Hematopoietic multipotent progenitor cell (in vitro differentiated cells): ENCODE data around the gene PRKCB. TPM values are rescaled to one million over a fixed set of nuclear protein-coding genes. Genes with fewer than 3 reads are reported as not detected.

ENCODE experiments used
- DNase-seq, 3 donors: peaks; one replicate each; pipeline ENCODE4 v3.0.0-alpha.2; 2011 to 2015; ENCODE audit warnings: low read depth in 2 of 3, low spot score in 2 of 3
- total RNA-seq: library from RNA; depleted of rRNA; stranded (reverse); fragments of >200 nt; gene quantifications from one replicate; pipeline ENCODE4 v1.2.3, GENCODE V29; 2012

PRKCB gene
- 71.6 TPM for total RNA-seq

DNA sequence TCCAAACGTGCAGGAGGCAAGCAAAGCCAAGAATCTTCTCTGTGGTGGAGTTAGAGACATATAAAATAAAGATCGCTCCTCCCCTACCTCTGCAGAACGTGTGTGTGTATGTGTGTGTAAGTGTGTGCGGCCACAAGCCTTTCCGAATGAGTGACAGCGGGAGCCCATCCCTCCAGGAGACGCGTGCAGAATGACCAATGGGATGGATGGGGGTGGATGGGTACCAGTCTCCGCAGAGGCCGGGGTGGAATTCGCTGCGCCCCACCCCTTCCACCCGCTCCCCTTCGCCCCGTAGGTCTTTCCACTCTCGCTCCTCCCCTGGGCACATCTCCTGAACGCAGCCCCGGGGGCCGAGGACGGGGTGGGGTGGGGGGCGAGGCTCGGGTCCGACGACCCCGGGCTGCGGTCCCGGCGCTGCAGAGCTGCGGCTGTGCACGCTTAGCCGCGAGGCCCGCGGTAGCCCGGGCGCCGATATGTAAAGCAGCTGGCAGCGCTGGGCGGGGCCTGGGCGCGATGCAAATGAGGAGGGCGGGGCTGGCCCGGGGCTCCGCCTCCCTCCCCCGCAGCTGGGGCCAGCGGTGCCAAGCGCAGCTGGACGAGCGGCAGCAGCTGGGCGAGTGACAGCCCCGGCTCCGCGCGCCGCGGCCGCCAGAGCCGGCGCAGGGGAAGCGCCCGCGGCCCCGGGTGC, at the start of gene PRKCB:
PRKCB (plus strand) TSS at position 594 of the 688 bp plus-strand sequence.
- peak; percentile 79 to 92 (median 89) for DNase-seq

DNA sequence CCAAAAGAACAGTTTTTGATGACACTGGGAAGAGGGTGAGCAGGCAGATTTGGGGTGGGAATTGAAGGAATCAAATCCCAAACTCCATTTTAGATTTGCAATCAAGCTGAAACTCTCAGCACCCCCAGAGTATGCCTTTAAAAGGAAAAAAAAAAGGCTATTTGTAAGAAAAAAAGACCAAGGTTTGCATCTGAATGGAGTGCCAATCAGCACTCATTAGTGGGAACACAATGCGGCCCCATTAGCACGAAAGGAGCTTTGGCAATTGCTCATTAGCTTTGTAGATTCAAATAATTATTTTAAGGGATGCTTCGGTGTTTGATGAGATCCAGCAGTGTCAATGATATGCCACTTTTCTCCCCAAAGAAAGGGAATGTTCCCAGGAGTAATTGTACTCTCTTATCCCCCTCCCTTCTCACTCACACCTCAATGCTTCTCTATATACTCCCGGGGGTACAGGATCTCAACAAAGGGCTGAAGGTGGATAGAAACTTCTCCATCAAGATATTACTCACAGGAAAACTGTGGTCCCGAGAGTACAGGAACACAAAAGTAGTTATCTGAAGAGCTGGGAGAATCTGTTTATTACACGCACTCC, 48.7 kb upstream of the PRKCB start:
- no peak for DNase-seq

DNA sequence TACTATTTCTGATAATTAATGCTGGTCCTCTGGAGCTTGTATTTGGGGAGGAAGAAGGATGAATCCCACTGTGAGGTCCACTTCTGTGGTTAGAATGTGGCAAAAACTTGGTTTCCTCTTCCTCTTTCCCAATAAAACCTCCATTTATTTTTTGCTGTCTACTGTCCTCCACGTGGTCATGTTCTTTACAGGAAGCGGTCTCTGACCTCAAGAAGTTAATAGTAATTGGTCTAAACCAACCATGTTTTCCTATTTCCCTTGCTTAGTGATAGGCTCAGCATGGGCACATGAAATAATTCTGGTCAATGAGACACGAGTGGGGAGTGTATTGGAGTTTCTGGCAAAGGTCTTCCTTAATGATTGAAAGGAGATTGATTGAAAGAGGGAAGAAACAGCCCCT, 47.1 kb upstream of the PRKCB start:
- no peak for DNase-seq

DNA sequence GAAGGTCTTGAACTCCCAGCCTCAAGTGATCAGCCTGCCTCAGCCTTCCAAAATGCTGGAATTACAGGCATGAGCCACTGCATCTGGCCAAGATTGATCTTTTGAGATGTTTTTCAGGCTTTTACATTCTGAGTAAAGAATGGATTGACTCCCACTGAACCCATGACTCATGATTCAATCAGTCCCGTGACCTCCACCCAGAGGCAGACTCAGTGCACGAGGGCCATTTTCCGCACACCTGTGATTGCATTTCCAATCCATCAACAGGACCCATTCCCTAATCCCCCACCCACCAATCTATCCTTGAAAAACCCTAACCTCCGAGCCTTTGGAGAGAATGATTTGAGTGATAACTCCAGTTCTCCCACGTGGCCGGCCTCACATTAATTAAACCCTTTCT, 40.4 kb upstream of the PRKCB start:
- DNase-seq, result no peak

DNA sequence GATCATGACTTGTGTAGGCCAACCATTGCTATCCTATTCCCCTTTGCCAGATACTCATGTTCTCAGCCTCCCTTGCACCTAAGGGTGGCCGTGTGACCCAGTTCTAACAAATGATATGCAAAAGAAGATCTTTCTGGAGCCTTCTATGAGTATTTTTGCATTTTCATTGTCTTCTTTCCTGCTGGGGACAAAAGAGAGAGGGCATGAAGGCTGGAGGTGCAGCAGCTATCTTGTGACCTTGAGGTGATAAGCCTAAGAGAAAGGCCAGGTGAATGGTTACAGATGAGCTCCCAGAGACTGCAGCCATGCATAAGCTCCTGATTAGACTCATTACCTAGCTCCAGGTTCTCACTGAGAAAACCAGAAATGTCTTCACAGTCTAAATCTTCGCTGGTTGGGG, 38.8 kb upstream of the PRKCB start:
- no peak for DNase-seq

DNA sequence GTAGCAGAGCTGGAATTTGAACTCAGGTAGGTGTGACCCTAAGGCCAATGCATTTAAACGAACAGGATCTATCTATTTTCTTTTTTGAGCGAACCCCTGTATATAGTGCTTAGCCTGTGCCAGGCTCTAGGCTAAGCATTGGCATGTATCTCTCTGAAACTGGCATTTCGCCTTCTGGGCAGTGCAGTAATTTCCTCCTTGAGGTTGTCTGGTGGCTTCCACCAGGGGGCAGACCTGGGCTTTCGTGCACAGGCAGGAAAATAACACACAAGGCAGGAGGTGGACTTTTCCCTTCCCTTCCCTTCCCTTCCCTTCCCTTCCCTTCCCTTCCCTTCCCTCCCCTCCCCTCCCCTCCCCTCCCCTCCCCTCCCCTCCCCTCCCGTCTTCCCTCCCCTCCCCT, 34.4 kb upstream of the PRKCB start:
- DNase-seq, result peak; percentile 56 to 82 (median 77)

DNA sequence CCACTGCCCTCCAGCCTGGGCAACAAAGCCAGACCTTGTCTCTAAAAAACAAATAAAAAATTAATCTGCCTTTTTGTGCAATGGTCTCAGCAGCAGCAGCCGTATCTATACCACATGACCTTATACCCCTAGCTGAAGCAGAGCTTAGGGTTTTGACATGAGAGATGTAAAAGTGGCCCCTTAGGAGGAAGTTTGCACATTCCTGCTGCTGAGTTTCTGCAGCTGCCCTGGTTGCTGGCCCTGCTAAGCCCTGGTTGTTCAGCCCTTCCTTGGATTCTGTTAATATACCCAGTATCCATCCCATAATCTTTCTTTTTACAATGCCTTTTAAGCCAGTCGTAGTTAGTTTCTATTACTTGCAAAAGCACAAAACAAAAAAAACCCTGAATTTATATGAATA, 33.0 kb upstream of the PRKCB start:
- no peak for DNase-seq

DNA sequence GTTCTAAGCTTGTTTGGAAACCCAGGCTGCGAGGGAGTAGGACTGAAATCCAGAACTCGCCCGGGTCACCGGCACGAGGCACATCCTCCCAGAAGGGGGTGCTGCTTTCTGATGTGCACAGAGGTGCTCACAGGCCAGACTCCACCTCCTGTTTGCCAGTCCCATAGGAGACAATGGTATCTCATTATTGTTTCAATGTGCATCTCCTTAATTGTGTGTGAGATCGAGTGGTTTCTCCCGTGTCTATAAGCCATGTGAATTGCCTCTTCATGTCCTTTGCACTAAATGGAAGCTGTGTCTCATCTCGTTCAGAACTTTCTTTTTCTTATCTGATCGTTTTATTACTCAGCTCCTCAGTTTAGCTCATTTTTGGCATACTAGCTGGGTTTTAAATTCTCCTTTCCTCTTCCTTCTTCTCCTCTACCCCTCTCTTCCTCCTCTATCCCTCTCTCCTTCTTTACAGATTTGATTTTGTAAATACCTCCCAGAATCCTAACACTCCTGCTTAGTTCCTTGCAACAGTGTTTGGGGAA, 32.1 kb upstream of the PRKCB start:
- peak in 2 of 3 donors; percentile 51 to 65 for DNase-seq

DNA sequence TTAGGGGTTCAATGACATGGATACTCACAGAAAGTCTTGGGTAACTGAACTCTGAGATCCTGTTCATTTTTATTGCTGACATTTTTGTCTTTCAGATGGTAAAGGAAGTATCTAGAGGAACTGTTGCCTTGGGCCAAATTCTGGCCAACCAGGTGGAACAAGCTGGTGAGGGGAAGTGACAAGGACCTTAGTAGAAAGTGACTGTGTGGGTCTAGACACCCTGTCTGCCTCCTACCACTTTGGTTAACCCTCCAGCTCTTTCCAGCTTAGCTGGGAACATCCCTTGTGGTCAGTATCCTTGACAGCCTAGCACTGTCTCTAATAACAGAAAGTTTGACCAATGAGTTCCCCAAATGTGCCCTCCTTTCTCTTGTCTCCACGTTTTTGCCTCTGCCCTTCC, 28.8 kb upstream of the PRKCB start:
- DNase-seq, result peak in 1 of 3 donors; percentile 52

DNA sequence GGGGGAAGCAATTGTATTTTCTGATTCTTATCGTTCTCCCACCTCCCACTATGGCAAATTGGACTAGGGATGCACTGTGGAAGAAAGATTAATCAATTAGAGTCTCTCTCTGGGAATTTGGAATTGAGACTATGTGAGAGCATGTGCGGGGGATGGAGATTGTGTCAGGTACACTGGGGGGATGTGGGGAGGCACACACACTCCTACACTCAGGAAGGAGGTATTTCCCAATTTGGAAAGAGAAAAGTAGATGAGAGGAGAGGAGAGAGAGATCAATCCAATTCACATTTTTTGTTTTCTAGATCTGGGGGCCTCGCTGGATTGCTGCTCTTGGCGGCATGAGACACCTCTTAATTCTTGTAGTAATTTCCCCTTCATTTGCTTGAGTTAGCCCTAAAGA, 14.3 kb upstream of the PRKCB start:
- no peak for DNase-seq

DNA sequence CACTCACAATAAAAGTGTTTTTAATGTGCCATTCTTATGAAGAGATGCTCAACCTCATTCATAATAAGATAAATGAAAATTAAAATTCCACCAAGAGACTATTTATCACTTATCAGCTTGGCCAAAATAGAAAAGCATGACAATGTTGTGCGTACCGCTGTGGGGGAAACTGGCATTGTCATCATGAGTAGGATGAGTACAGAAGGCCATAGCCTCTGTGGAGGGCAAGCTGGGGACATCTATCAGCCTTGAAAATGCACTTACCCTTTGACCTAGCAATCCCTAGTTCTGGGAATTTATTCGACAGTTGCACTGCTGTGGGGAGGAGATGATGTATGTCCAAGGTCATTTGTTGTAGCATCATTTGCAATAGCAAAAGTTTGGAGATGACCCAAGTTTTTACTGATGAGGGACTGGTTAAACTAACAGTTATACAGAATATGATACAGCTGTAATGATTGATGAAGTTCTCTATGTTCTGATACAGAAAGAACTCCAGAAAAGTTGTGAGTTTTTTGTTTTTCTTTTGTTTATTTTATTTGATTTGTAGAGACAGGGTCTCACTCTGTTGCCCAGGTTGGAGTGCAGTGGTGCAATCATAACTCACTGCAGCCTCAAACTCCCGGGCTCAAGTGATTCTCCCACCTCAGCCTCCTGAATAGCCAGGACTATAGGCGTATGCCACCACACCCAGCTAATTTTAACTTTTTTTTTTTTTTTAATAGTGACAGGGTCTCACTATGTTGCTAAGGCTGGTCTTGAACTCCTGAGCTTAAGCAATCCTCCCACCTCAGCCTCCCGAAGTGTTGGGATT, 13.7 kb upstream of the PRKCB start:
- DNase-seq, result no peak

DNA sequence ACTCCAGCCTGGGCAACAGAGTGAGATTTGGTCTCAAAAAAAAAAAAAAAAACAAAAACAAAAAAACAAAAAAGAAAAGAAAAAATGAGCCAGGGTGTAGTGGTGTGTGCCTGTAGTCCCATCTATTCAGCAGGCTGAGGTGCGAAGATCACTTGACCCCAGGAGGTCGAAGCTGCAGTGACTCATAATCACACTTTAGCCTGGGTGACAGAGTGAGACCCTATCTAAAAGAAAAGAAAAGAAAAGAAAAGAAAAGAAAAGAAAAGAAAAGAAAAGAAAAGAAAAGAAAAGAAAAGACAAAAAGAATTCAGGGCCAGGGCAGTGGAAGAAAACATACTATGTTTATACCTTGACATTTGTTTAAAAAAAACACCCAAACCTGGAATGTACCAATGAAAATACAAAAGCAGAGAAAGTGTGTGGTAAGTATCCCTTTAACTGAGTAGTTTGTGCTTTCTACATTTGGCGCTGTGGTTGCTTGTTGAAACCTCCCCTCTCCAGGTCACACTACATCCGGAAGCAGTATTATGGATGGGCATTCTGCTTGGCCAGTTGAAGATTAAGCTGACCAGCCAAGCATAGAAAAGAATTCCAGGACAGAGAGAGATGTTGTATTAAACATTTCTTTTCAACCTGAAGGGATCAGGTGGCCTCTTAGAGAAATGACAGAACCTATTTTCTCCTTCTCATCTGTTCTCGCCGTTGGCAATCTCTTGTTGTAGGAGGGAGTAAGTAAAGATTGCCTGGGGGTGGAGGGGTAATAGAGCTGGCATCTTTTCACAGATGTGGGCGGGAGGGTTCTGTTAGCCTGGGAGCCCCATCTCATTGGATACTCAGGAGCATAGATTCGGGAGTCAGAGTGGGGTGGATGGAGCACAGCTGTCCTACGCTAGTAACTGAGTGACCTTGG, 12.1 kb upstream of the PRKCB start:
- no peak for DNase-seq

DNA sequence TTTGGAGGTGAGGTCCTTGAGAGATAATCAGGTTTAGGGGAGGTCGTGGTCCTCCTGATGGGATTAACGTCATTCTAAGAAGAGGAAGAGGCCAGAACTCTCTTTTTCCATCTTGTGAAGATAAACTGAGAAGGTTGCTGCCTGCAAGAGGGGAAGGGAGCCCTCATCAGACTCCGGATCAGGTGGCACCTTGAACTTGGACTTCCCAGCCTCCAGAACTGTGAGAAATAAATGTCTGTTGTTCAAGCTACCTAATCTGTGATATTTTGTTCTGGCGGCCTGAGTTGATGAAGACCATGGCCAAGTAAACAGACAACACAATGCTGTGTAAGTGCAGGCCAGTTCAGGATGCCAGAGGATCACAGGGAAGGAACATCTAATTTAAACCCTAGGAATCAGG, 10.9 kb upstream of the PRKCB start:
- DNase-seq, result no peak

DNA sequence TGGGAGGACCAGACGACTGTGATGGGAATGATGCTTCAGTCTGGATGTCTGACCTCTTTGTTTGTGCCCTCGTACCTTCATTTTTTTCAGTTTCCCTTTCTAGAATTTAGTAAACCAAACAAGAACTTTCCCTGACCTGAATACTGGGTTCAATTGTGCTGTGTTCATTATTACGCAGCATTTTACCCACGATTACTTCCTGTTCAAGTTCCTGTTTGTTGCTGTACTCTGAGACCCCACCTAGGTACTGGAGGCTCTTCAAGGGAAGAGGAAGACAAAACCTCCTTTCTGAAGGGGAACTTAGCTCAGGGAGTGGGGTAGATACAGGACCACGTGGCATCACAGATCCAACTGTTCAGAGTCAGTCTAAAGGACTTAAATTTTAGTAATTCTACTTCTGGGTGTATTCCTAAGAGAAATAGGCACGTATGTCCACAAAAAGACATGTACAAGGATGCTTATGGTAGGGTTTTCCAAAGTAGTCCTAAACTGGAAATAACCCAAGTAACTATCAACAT, 9.2 kb upstream of the PRKCB start:
- DNase-seq, result peak in 2 of 3 donors; percentile 84 to 92

DNA sequence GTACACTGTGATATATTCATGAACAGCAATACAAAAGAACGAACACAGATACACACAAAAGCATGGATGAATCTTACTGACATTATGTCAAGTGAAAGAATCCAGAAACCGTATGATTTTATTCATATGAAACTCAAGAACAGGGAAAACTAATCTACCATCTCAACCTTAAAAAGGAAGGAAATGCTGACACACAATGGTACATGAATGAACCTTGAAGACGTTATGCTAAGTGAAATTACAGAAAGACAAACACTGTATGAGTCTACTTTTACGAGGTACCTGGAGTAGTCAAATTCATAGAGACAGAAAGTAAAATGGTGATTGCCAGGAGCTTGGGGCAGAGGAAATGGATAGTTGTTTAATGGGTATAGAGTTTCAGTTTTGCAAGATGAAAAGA, 8.7 kb upstream of the PRKCB start:
- DNase-seq, result peak in 1 of 3 donors; percentile 24

DNA sequence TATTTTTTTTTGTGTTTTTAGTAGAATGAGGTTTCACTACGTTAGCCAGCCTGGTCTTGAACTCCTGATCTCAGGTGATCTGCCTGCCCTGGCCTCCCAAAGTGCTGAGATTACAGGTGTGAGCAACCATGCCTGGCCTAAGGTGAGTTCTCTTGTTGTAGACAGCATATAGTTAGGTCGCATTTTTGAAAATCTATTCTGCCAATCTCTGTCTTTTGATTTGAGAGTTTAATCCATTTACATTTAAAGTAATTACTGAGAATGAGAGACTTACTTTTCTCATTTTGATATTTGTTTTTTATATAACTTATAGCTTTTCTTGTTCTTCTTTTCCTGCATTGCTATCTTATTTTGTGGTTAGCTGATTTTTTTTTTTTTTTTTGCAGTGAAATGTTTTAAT, 6.3 kb upstream of the PRKCB start:
- no peak for DNase-seq

DNA sequence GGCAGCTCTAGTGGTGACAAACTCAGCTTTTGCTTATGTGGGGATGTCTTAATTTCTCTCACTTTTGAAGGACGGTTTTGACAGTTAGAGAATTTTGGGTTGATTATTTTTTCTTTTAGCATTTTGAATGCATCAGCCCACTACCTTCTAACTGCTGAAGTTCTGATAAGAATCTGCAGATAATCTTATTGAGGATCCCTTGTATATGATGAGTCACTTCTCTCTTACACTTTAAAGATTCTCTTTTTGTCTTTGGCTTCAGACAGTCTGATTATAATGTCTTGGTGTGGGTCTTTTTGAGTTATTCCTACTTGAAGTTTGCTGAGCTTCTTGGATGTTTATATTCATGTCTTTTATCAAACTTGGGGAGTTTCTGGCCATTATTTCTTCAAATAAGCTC, 5.5 kb upstream of the PRKCB start:
- DNase-seq, result no peak

DNA sequence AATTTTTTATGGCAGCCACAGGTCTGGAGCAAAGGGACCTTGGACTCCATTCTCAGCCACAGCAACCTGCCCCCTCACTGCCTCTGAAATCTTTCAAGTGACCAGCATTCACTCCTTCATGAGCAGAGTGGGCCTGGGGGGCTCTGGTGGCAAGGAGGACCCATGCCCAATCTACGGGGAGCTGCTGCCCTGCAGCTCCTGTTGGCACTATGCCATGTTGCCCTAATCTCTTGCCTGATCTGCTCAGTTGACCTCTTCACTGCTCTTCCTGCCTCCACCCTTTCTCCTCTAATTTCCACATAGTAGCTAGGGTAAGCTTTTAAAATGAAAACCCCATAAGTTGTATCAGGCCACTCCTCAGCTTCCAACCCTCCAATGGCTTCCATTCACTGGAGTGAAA, 2.9 kb upstream of the PRKCB start:
- no peak for DNase-seq

DNA sequence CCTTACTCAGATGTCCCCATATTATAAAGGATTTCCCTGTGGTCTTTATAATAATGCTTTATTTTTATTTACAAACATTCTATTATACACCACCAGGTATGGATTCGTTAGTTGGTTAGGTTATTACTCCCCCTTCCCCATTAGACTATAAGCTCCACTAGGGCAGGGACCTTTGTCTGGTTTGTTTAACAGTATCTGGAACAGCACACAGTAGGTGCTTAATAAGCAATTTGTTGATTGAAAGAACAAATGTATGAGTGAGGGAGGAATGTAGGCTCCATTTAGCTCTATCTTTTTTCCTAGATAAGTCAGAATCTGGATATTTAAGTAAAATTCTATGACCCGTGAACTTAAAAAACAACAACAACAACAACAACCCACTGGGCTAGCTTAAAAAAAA, 2.3 kb upstream of the PRKCB start:
- DNase-seq, result no peak

DNA sequence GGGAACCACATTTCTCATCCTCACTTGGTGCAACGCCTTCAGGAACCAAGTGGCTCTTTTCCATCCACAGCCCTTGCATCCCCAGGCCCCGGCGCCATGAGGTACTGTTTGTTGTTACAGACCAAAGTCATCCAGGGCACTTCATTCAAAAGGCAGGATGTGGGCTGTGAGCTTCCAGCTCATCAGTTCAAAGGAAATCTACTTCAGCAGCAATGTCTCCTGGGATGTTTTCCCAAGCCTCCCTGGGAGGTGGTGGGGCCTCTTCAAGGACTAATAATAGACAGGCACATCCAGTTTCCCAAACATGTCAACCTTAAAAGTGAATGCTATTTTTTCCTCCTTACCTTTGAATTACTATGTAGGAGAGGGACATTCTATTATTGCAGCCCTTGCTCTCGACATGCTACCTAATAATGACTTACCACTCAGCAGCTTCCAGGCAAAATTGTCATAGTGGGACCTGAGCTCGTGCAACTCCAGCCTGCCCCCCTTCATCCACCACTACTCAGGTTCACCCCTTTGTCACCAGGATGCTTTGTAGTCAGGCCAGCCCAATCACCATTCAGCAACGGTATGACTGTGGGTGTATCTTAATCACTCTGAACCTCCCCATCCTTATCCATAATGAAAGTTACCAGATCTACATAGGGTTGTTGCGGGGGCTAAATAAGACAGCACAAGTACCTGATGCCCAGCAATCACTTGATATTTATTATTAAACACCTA, 1.7 kb upstream of the PRKCB start:
- DNase-seq, result no peak
